Lung (tissue), 12 donors: Measurements from ENCODE around the gene DPYSL4. TPM values are rescaled to one million over a fixed set of nuclear protein-coding genes. Genes with fewer than 3 reads are reported as not detected.

Experiments
- ATAC-seq: fragments of 200-7000 bp; cut with Tn5 transposase; one replicate; pipeline ENCODE4 v1.9.1; 2020; ENCODE audit warnings: moderate number of reproducible peaks; ENCODE audit not compliant: insufficient read depth, low FRiP score
- DNase-seq, 3 donors: peaks; one replicate each; pipeline ENCODE4 v3.0.0-alpha.2; 2013 to 2017
- H3K27ac ChIP-seq, 2 donors: one replicate each; pipeline ENCODE4 v1.5.1; 2013; ENCODE audit warnings: mild to moderate bottlenecking in 2 of 2, moderate library complexity in 2 of 2, control low read depth in 1 of 2, inconsistent platforms in 1 of 2, low read depth in 1 of 2, low read length in 1 of 2
- H3K27me3 ChIP-seq, 3 donors: one replicate each; pipeline ENCODE4 v1.5.1; 2013; ENCODE audit warnings: low read length in 2 of 3; ENCODE audit not compliant: control insufficient read depth in 3 of 3, insufficient read depth in 3 of 3
- H3K36me3 ChIP-seq, 4 donors: one replicate each; pipeline ENCODE4 v1.5.1; 2013; ENCODE audit warnings: low read length in 4 of 4, mild to moderate bottlenecking in 1 of 4, moderate library complexity in 1 of 4; ENCODE audit not compliant: control insufficient read depth in 4 of 4, insufficient read depth in 4 of 4
- H3K4me1 ChIP-seq, 5 donors: one replicate each; pipeline ENCODE4 v1.5.1; 2013; ENCODE audit warnings: low read length in 5 of 5, mild to moderate bottlenecking in 2 of 5, moderate library complexity in 1 of 5; ENCODE audit not compliant: control insufficient read depth in 5 of 5, insufficient read depth in 5 of 5
- H3K4me3 ChIP-seq: one replicate; pipeline ENCODE4 v1.5.1; 2013; ENCODE audit warnings: mild to moderate bottlenecking, control low read depth, moderate library complexity
- H3K9ac ChIP-seq, 2 donors: one replicate each; pipeline ENCODE4 v1.5.1; 2013; ENCODE audit warnings: low read length in 2 of 2, control low read depth in 1 of 2; ENCODE audit not compliant: insufficient read depth in 1 of 2
- H3K9me3 ChIP-seq, 4 donors: one replicate each; pipeline ENCODE4 v1.5.1; 2013; ENCODE audit warnings: low read length in 3 of 4, mild to moderate bottlenecking in 1 of 4, moderate library complexity in 1 of 4; ENCODE audit not compliant: control insufficient read depth in 4 of 4, insufficient read depth in 3 of 4
- WGBS, 2 donors: extraction: QIAGEN DNeasy Blood & Tissue Kit; methylation state at CpG; one replicate each; pipeline ENCODE4 v1.1.7; 2013; 5-methylcytosine and 5-hydroxymethylcytosine counted together
- polyA plus RNA-seq, 2 donors: library from polyadenylated mRNA; stranded (reverse); fragments of 200-250 nt; gene quantifications; one replicate each; pipeline ENCODE4 v1.2.1, GENCODE V29; 2013
- total RNA-seq, 2 donors: library from RNA; depleted of rRNA in 1 of 2; stranded (reverse); fragments of >200 nt in 1 of 2; gene quantifications; one replicate each; pipeline ENCODE4 v1.2.1, GENCODE V29; 2014 to 2021
- TF ChIP-seq, protein P1 (sequence below): IDR thresholded peaks from 2 replicates; pipeline ENCODE4 v1.5.1; 2012; ENCODE audit warnings: mild to moderate bottlenecking; ENCODE audit errors: control extremely low read depth, extremely low read depth
- donor health status: control.
- donor health status: control.
- donor health status: Bipolar disorder and iron deficiency.
- donor health status: healthy.
- donor health status: DM: yes; HTN: yes; CAD: no.

Gene DPYSL4
- total and polyA plus RNA-seq, 4 donors: 0.33 to 1.5 (median 1.3) TPM

DNA sequence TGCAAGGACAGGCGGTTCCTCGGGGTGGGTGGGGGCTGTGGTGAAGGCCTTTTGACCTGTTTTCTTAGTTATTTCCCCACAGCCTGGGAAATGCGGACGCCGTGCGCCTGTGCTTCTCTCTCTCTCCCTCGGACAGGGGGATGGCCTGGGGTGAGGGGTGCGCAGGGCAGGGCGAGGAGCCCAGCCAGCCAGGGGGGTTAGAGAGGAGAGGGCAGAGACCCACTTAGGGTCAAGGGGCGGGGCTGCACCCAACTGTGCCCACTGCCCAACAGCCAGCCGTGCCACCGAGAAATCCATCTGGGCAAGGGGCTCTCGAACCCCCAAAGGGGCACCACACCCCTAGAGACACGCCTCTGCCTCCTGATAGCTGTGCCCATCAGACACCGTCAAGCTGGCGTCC lies 53.8 kb downstream of the DPYSL4 start:
- Histone ChIP-seq H3K27ac (no peak overlapping the region), H3K9me3 (no peaks in the 10 kb centered on the region), H3K36me3 (peaks cover 0 to 2% (median 0%) of the 10 kb centered on the region in 4 donors), H3K4me3 (no peak overlapping the region), H3K27me3 (no peaks in the 10 kb centered on the region), H3K4me1 (peaks cover 0 to 8% (median 0%) of the 10 kb centered on the region in 5 donors), H3K9ac (no peak overlapping the region)
- DNase-seq: no peak
- WGBS, 2 donors: 89 to 91% methylated on average over 16 of the region's 16 CpGs
- no peak for ATAC-seq
- TF ChIP-seq, protein P1, sequence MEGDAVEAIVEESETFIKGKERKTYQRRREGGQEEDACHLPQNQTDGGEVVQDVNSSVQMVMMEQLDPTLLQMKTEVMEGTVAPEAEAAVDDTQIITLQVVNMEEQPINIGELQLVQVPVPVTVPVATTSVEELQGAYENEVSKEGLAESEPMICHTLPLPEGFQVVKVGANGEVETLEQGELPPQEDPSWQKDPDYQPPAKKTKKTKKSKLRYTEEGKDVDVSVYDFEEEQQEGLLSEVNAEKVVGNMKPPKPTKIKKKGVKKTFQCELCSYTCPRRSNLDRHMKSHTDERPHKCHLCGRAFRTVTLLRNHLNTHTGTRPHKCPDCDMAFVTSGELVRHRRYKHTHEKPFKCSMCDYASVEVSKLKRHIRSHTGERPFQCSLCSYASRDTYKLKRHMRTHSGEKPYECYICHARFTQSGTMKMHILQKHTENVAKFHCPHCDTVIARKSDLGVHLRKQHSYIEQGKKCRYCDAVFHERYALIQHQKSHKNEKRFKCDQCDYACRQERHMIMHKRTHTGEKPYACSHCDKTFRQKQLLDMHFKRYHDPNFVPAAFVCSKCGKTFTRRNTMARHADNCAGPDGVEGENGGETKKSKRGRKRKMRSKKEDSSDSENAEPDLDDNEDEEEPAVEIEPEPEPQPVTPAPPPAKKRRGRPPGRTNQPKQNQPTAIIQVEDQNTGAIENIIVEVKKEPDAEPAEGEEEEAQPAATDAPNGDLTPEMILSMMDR: no peak

DNA sequence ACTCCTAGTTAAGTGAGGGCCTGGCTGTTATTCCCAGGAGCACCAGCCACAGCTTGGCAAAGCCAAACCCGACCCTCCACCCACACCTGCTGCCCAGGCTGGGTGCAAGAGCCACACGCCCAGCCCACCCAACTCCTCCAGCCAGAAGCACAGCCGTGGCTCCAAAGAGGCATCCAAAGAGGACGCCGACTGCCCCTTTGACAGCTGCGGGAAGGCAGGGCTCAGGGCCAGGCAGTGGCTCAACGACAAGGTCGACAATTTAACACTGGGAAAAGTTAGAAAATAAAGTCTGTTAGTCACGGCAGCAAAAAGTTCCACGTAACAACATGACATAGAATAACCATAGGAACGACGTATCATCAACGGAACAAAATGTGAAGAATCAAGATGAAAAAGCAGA lies 54.3 kb downstream of the DPYSL4 start:
- Histone ChIP-seq H3K9ac (no peak overlapping the region), H3K9me3 (no peaks in the 10 kb centered on the region), H3K4me3 (no peak overlapping the region), H3K27me3 (no peaks in the 10 kb centered on the region), H3K4me1 (peaks cover 0 to 8% (median 0%) of the 10 kb centered on the region in 5 donors), H3K36me3 (peaks cover 0 to 2% (median 0%) of the 10 kb centered on the region in 4 donors), H3K27ac (no peak overlapping the region)
- ATAC-seq (no peak), DNase-seq (no peak)
- TF ChIP-seq, protein P1: no peak
- WGBS, 2 donors: 88 to 96% methylated on average over 13 of the region's 13 CpGs

DNA sequence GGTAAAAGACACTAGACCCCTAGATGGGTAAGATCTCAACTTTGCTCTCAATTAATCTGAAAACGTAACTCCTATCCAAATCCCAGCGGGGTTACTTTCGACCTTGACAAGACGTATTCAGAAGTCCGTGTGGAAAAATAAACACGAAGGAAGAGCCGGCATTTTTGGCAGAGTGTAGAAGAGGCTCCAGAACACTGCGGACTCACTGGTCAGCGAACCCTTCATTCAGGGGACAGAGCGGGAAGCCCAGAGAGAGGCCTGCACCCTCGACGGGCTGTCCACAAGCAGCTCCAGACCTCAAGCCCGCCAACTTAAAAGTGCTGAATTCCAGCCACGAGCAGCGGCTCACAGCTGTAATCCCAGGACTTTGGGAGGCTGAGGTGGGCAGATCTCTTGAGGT lies 54.7 kb downstream of the DPYSL4 start:
- TF ChIP-seq, protein P1: no peak
- no peak overlapping the region for H3K27ac ChIP-seq
- 88% methylated on average over 15 of the region's 15 CpGs for whole genome bisulfite sequencing, 2 donors
- H3K4me3 ChIP-seq: no peak overlapping the region
- H3K27me3 ChIP-seq: no peaks in the 10 kb centered on the region
- ATAC-seq (no peak), DNase-seq (no peak)
- no peaks in the 10 kb centered on the region for H3K9me3 ChIP-seq
- H3K36me3 ChIP-seq: peaks cover 0 to 2% (median 0%) of the 10 kb centered on the region in 4 donors
- peaks cover 0 to 8% (median 0%) of the 10 kb centered on the region in 5 donors for H3K4me1 ChIP-seq
- no peak overlapping the region for H3K9ac ChIP-seq

DNA sequence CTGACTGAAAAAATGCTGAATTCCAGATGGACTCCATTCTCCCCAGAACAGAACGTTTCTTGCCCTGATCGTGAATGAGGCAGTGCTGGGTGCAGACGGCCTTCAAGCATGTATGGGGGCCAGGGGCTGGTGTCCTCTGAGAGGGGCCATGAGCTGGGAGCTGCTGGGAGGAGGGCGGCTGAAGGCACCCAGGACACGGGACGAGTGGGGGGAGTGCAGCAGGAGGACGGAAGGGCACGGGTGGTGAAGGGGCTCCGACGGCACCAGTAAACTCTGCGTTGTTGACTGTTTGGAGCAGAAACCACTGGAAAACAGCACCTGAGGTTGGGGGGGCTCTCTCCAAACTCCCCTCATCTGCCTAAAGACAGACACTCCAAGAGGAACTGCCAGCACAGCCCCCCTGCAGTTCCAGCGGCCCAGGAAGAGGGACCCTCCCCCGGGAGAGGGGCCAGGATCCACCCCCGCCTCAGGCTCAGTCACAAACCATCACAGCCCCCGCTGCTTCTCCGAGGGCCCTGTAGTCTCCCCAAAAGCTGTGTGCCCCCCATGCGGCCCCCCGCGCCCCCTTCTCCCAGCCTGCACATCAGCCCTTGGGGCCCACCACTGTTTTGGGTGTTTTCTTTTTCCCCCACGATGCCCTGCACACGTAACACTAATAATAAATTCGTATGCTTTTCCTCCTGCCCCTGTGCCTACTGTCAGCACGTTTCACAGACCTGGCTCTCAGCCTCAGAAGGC lies 55.5 kb downstream of the DPYSL4 start:
- no peak overlapping the region for H3K9ac ChIP-seq
- no peaks in the 10 kb centered on the region for H3K9me3 ChIP-seq
- ATAC-seq (no peak), DNase-seq (no peak)
- no peak overlapping the region for H3K4me3 ChIP-seq
- no peaks in the 10 kb centered on the region for H3K27me3 ChIP-seq
- H3K27ac ChIP-seq: no peak overlapping the region
- 87 to 92% methylated on average over 23 of the region's 23 CpGs for WGBS, 2 donors
- TF ChIP-seq, protein P1: no peak
- peaks cover 0 to 8% (median 0%) of the 10 kb centered on the region in 5 donors for H3K4me1 ChIP-seq
- peaks cover 0 to 2% (median 0%) of the 10 kb centered on the region in 4 donors for H3K36me3 ChIP-seq
